DMS79 (cell line): Measurements from ENCODE around the gene UBL3.

Experiments used
- DNase-seq: peaks from one replicate; lab custom pipeline; 2025; lab: John Stamatoyannopoulos, UW

Gene UBL3

DNA sequence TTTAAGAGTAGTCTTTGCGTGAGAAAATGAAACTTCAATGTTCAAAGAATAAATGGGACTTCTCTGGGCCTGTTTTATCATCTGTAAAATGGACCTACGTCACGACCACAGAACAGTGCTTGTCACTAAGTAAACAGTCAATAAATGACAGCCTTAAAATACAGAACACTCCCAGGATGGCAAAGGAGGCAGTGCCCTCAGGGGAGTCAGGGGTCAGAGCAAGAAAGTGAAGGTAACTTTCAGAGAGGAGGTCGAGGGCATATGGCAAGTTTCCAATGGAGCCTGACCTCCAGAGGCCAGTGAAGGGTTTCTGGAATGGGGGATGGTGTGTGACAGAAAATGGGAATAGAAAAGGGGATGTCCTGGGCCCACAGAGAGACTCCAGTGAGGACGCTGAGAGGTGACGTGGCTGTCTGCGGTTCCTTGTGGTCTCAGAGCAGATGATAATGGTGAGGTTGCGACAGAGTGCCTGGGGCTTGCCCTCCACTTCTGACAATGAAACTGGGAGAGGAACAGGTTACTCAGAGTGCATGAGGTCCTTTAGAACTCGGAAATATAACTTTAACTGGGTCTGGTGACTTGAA is 91.8 kb downstream of the UBL3 start:
- no peak for DNase-seq

DNA sequence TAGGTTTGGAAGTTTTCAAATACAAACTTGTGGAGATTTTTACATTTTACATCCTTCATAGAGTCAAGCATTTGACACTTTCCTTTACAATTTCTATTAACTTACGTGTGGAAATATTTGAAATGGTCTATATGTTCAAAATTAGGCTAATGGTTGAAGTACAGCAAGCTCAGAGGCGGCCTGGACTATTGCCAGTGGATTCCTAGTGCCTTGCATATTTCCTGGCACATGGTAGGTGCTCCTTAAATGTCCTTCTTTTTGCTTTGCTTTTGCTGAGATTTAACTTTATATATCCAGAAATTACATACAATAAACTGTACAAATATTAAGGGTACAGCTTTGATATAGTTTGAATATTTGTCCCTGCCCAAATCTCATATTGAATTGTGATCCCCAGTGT is 93.9 kb downstream of the UBL3 start:
- no peak for DNase-seq

DNA sequence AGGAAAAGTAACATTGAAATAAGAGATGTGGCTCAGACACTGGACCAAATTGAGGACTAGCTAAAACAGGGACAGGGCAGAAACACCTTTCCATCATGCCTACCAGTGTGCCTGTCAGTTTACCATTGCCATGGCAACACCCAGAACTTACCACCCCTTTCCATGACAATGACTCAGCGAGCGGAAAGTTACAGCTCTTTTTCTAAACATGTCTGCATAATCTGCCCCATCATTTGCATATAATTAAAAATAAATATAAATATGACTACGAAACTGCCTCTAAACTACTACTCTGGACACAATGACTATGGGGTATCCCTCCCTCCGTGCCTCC is 96.0 kb downstream of the UBL3 start:
- DNase-seq, result no peak

DNA sequence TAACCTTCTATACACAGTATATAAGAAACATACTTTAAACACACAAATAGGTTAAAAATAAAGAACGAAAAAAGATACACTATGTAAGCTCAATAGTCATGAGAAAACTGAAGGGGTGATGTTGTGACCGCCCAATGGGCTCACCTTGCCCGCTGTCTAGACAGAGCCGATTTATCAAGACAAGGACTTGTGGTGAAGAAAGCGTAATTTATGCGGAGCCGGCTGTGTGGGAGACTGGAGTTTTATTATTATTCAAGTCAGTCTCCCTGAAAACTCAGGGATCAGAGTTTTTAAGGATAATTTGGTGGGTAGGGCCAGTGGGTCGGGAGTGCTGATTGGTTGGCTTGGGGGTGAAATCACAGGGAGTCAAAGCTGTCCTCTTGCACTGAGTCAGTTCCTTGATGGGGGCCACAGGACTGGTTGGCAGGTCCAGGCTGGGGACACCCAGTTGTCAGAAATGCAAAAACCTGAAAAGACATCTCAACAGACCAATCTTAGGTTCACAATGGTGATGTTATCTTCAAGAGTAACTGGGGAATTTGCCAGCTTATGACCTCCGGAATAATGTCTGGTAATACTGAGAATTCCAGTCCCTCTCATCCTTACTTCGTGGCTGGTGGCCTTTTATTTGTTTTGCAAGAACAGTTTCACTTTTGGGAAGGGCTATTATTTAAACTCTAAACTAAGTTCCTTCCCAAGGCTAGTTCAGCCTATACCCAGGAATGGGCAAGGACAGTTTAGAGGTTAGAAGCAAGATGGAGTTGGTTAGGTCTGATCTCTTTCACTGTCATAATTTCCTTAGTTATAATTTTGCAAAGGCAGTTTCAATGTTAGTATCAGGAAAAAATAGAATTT is 96.6 kb downstream of the UBL3 start:
- DNase-seq, result no peak

DNA sequence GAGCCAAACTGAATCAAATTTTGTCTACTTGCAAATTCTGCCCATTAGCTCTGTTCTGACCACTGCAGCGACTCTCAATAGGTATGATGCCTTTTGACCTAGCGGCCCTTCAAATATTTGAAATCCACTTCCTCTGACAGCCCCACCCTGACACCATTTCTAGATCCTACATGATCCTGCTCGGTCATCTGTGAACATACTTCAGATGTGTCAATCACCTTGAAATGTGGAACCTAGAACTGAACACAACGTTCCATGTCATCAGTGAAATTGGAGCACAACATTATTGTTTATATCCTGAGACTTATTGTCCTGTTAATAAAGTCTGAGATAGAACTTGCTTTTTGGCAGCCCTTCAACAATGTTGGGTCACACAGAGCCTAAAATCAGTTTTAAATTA is 98.2 kb downstream of the UBL3 start:
- DNase-seq, result no peak

DNA sequence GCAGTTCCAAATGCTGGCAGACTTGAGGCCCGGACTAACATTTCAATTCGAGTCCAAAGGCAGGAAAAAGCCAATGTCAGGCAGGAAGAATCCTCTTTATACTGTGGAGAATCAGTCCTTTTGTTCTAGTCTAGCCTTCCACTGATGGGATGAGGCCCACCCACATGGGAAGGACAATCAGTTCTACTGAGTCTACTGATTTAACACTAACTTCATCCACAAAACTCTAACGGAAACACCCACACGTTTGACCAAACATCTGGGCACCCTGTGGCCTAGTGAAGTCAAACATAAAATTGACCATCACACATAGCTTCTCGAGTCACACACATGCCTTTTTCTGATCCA is 100.3 kb downstream of the UBL3 start:
- no peak for DNase-seq

DNA sequence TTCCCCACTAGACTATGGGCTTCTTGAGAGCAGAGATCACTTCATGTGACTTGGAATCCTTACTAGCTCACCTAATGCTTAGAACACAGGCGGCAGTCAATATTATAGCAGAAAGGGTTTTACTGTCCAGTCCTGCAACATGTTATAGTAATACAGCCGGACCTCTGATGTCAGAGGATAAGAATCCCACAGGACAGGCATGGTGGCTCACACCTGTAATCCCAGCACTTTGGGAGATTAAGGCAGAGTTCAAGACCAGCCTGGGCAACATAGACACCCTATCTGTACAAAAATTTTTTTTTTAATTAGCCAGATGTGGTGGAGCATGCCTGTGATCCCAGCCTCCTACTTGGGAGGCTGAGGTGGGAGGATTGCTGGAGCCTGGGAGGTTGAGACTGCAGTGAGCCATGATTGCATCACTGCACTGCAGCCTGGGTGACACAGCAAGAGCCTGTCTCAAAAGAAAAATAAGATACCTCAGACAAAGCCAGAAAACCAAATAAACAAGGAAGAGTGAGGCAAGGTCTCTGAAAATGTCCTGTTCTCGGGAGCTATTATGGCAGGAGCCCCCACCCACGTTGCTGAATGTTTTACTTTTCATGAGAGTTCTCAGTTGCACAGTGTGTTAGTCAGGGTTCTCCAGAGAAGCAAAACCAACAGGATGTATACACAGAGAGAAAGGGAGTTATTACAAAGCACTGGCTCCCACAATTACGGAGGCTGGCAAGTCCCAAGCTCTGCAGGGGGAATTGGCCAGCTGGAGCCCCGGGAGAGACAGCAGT is 100.8 kb downstream of the UBL3 start:
- no peak for DNase-seq

DNA sequence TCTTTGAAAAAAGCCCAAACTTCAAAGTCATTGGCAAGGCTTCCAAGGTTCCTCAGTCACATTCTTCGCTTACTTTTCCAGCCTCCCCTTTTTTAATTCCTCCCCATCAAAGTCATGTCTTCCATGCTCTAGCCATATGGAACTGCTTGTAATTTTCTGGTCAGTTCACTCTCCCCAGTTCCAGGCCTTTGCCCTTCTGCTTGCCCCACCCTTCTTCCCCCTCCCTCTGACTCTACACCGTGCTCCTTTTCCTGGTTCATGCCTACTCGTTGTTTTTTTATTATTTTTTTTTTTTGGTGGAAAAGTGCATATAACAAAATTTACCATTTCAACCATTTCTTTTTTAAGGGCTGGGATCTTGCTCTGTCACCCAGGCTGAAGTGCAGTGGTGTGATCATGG is 102.3 kb downstream of the UBL3 start:
- DNase-seq, result no peak

DNA sequence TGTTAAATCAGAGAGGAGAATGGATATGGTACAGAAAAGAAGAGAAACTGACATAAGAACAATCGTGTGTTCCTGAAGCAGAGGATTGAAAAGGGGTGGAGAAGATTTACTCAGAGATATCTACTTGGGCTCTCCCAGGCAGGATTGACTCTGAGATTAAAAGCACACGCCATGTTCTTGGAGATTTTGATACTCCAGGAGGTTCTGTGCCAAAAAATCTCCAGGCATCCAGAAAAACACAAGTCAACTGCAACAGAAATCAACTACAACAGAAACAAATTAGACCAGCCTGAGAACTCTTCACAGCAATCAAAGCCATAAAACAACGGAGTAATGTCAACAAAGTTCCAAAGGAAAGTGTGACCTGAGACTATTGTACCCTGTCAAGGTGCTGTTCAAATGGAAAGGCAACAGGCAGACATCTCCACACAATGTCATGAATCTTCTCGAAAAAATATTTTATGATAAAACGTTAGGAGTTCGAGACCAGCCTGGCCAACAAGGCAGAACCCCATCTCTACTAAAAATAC is 104.2 kb downstream of the UBL3 start:
- DNase-seq, result no peak

DNA sequence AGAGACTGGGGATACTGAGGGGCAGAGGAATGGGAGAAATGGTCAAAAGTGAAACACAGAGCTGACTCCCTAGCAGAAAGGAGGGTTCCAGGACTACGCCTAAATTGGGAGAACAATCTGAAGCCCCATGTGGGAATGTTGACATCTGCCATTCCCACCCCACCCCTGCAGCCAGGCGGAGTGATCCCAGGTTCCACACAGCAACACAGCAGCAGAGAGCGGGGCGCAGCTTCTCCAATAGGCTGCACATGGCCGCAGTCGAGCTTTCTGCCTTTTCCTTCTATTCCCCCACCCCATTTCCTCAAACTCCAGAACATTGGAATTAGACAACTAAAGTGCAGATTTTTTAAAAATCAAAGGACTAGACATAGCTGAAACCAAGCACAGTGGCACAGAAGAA is 104.7 kb downstream of the UBL3 start:
- DNase-seq, result no peak

DNA sequence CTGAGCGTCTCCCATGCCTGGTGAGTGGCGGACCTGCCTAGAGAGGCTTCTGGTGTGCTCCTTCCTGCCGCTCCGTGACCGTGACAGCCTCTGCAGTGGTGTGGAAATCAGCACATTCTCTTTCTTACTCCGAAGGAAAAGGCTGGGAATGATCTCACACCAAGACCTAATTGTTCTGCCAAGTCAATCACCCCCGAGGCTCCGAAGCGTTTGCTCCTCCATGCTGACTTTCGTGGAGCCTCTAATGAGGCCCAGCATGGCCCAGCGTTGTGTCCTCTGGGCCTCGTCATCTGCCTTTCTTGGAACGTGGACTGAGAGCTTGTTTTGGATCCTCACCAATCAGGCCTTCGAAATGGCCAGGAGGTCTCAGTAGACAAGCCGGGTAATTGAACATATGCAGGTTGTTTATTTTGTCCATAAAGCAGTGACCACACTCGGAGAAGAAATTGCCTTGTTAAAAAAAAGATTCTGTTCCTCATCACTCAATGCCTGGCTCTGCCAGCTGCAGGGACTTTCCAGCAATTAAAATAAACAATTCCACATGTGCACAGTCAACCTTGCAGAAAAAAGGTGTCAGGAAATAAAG is 107.1 kb downstream of the UBL3 start:
- no peak for DNase-seq

DNA sequence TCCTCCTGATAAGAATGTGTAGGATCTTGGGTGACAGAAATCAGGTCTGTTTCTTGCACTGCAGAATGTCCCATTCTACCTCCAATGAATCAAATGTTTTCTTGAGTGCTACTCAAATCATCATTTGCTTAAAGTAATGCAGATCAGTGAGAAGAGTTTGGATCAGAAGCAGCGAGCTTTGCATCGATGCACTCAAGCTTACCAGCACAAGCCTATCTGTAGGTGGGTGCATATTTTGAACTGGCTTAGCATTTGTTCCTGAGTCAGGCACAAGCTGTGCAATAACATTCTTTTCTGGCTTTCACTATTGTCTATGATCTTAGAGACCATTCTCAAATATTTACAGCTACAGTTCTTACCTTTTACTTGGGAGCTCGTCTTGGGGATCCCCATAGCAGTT is 109.5 kb downstream of the UBL3 start:
- no peak for DNase-seq

DNA sequence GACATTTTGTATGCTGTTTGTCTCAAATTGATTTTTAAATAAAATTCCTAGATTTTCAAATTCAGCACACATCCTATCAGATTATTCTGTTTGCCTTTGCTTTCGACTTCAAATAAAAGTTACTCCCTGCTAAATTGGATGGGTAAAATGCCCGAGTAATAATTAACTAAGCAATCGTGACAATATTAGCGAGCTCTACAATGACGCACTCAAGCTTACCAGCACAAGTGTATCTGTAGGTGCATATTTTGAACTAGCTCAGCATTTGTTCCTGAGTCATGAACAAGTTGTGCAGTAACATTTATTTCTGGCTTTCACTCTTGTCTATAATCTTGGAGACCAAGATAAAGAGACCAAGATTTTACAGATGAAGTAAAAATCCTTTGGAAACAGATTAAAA is 113.4 kb downstream of the UBL3 start:
- DNase-seq, result no peak

DNA sequence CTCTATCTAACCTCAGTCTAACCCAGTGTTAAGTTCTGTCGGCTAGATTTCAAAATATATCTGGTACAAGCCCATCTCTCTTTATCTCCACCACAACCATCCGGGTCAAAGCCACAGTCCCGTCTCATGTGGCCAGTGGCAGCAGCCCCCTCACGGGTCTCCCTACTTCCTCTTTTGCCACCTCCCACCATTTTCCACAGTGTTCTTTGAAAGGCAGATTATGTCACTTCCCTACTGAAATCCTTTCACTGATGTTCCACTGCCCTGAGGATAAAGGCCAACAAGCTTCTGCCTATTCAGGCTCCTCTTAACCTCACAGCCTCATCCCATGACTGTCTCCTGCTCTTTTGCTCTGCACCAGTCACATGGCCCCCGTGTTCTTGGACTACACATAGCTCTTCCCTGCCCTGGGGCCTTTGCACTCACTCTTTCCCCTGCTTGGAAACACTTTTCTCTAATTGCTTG is 117.2 kb downstream of the UBL3 start:
- no peak for DNase-seq

DNA sequence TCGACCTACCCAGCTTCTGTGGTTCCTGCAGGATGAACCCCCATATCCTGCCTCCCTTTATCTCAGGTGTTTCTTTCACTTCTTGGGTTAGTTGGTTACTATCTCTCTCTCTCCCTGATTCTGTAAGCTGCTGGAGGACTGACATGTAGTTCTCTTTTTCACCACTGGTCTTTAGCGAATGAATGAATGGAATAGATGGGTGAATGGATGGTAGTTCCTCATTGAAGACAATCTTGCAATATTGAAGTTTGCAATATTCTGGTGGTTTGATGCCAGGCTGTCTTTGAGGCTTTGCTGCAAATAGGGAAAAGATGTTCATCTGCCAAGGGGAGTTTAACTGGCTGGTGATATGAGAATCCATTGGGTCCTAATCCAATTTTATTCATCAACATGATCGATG is 120.2 kb downstream of the UBL3 start:
- no peak for DNase-seq

DNA sequence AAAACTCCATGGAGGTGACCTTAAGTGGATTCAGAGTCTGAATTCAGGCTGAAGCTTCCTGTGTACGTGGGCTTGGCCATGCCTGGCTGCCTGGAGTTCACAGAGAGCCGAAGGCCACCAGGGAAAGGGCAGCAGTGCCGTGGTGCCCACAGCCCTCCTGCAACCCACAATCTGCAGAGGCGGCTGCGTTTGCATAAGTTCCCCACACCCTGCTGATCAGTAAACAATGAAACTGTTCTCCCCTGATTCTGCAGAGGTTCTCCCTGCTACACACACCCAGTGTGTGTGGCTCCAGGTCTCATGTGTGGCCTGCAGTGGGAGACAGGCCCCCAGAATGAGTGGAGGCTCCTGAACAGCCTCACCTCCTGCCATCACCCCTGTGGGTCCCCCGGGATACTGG is 128.0 kb downstream of the UBL3 start:
- no peak for DNase-seq

DNA sequence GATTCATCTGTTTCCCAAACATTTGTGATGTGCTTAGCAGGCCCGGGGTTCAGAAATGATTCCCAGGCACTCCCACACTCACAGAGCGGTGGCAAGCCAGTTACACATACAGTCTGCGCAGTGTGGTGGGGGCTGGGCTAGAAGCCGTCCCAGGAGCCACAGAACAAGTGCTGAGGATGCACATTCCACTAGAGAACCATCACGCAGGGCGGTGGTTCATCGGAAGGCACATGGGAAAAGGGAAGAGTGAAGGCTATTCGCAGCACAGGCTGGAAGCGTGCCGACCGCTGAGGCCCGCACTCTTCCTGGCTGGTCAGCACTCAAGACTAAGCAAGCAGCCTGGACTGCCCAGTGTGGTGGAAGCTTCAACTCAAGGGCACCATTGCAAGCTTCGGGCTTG is 128.7 kb downstream of the UBL3 start:
- no peak for DNase-seq

DNA sequence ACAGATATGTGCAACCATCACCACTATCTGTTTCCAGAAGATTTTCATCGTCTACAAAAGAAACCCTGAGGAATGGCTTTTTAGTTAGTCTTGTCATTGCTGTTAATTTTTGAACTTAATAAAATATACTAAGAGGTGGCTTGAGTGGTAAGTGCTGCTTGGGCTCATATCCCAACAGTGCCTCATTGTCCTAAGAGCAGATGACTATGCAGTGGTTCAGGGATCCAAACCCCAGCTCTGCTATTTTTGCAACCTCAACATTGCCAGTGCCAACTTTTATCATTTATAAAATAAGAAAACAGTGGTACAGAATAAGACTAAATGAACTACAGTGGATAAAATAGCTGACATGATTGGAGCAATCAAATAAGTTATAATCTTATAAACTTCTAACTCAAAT is 131.7 kb downstream of the UBL3 start:
- DNase-seq, result no peak

DNA sequence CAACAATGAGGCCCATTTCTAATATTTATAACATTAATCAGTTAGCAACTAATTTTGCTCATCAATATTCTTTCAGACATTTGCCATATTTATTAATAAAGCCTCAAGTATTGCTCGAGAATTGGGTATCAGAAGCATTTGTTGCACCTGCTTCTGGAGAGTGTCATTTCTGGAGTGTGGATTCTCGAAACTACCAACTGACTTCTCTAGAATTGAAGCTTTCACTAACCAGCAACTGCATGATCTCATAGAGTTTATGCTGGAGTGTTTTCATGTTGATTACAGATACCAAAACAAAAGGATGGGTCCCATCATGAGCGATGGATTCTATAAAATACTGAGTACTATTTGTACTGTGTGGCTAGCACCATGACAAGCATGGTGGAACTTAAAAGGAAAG is 133.9 kb downstream of the UBL3 start:
- no peak for DNase-seq
